DMS114 treated with DMSO at 0.1 percent for 48 hours (cell line): Measurements from ENCODE around the gene GAS2L1.

ENCODE experiments used
- DNase-seq: peaks from one replicate; lab custom pipeline; 2025; ENCODE audit not compliant: unreplicated experiment; lab: John Stamatoyannopoulos, UW

Gene GAS2L1

GRCh38 chr22:29306175-29306834, at the start of gene GAS2L1:
Gene GAS2L1 (plus strand): TSS chr22:29306650. CDS start chr22:29308106, 1,456 bp downstream.
- DNase-seq, result peak; percentile 65

GRCh38 chr22:29257751-29258181, 48.7 kb upstream of the GAS2L1 start:
- no peak for DNase-seq

- DNase-seq, result no peak
Measured at GRCh38 chr22:29258407-29259252, 47.8 kb upstream of the GAS2L1 start.

GRCh38 chr22:29259253-29259899, 47.1 kb upstream of the GAS2L1 start:
- no peak for DNase-seq

GRCh38 chr22:29260031-29260560, 46.4 kb upstream of the GAS2L1 start:
- no peak for DNase-seq

- no peak for DNase-seq
Measured at GRCh38 chr22:29260601-29261315, 45.7 kb upstream of the GAS2L1 start.

- DNase-seq, result no peak
Measured at GRCh38 chr22:29263791-29264276, 42.6 kb upstream of the GAS2L1 start.

- DNase-seq, result no peak
Measured at GRCh38 chr22:29265305-29265704, 41.1 kb upstream of the GAS2L1 start.

- no peak for DNase-seq
Measured at GRCh38 chr22:29265929-29266328, 40.5 kb upstream of the GAS2L1 start.

- no peak for DNase-seq
Measured at GRCh38 chr22:29266564-29267461, 39.6 kb upstream of the GAS2L1 start.

GRCh38 chr22:29267462-29267857, 39.0 kb upstream of the GAS2L1 start:
- DNase-seq, result no peak

- peak; percentile 85 for DNase-seq
Measured at GRCh38 chr22:29267858-29268510, 38.5 kb upstream of the GAS2L1 start, which contains the start of the genes EWSR1 and RHBDD3. Gene EWSR1 (plus strand): TSS chr22:29268268. CDS start chr22:29268337, 69 bp downstream. Gene RHBDD3 (minus strand): TSS chr22:29267981. CDS start chr22:29265626, 2,355 bp downstream.

GRCh38 chr22:29268511-29269229, 37.8 kb upstream of the GAS2L1 start:
- no peak for DNase-seq

GRCh38 chr22:29269230-29269604, 37.2 kb upstream of the GAS2L1 start:
- no peak for DNase-seq

- DNase-seq, result no peak
Measured at GRCh38 chr22:29269731-29270474, 36.5 kb upstream of the GAS2L1 start.

GRCh38 chr22:29270475-29271271, 35.8 kb upstream of the GAS2L1 start:
- DNase-seq, result no peak

GRCh38 chr22:29272624-29273023, 33.8 kb upstream of the GAS2L1 start:
- no peak for DNase-seq
